Esophagus mucosa (tissue), 1 donor: ENCODE results near the gene ITPK1. TPM values are rescaled to one million over a fixed set of nuclear protein-coding genes. Genes with fewer than 3 reads are reported as not detected.
A peak's percentile ranks its signal among the peaks of the same experiment; 100 is the strongest.

Source experiments
- ATAC-seq: fragments of 200-7000 bp; cut with Tn5 transposase; one replicate; pipeline ENCODE4 v1.9.1; 2020
- total RNA-seq: library from RNA; stranded (reverse); gene quantifications from one replicate; pipeline ENCODE4 v1.2.4, GENCODE V29; 2023
- donor health status: DM: yes; HTN: yes; CAD: no.

Gene ITPK1
- total RNA-seq, 1 donor from 2014 or later = 22.1 TPM

- no peak for ATAC-seq
These were observed 168.7 kb downstream of the ITPK1 start for GRCh38 chr14:92946847-92947545.

GRCh38 chr14:92945959-92946846, 169.5 kb downstream of the ITPK1 start:
- peak; percentile 86 for ATAC-seq

- no peak for ATAC-seq
These were observed 170.2 kb downstream of the ITPK1 start for GRCh38 chr14:92945544-92945943.

GRCh38 chr14:92944976-92945375, 170.7 kb downstream of the ITPK1 start:
- ATAC-seq = no peak

GRCh38 chr14:92943855-92944570, 171.7 kb downstream of the ITPK1 start:
- ATAC-seq = no peak

- ATAC-seq = no peak
These were observed 172.6 kb downstream of the ITPK1 start for GRCh38 chr14:92942976-92943710.

- no peak for ATAC-seq
These were observed 173.1 kb downstream of the ITPK1 start for GRCh38 chr14:92942576-92942975.

GRCh38 chr14:92942136-92942535, 173.6 kb downstream of the ITPK1 start:
- ATAC-seq = no peak

- no peak for ATAC-seq
These were observed 174.2 kb downstream of the ITPK1 start for GRCh38 chr14:92941531-92941930.

- no peak for ATAC-seq
These were observed 175.2 kb downstream of the ITPK1 start for GRCh38 chr14:92940543-92940942.

- no peak for ATAC-seq
These were observed 176.0 kb downstream of the ITPK1 start for GRCh38 chr14:92939699-92940098.

- no peak for ATAC-seq
These were observed 176.6 kb downstream of the ITPK1 start for GRCh38 chr14:92938890-92939671.

- no peak for ATAC-seq
These were observed 177.4 kb downstream of the ITPK1 start for GRCh38 chr14:92938235-92938875.

- peak; percentile 85 for ATAC-seq
These were observed 178.4 kb downstream of the ITPK1 start for GRCh38 chr14:92937051-92937937.

GRCh38 chr14:92936085-92936484, 179.6 kb downstream of the ITPK1 start:
- no peak for ATAC-seq

- ATAC-seq = no peak
These were observed 180.3 kb downstream of the ITPK1 start for GRCh38 chr14:92935446-92935845.

- no peak for ATAC-seq
These were observed 181.3 kb downstream of the ITPK1 start for GRCh38 chr14:92934196-92935085.

GRCh38 chr14:92933481-92933880, 182.2 kb downstream of the ITPK1 start:
- no peak for ATAC-seq
